ENCODE data around the gene TRPM3. TPM values are rescaled to one million over a fixed set of nuclear protein-coding genes. Genes with fewer than 3 reads are reported as not detected.

TRPM3 gene
- total and polyA plus RNA-seq, 2 of the 8 experiments (the other 6 are each of a cell fraction or from before 2014, with no cell fraction given): 2.4 to 10.9 TPM

DNA sequence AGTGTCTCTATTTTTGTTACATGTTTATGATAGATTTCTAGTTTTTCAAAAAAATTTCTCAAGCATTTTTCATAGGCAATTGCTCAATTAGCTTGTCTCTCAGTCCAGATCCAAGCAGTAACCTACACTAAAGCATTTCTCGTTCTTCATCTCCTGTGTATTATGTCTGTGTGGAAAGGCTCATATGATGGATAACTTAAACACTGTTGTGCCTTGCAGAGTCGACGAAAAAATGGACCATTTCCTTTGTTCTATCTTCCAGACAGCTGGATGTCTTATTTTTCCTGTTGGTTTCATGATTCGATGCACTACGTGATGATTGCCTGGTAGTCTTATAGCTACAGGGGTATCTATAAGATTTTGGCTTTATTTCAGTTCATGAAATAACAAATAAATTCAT, 347.8 kb downstream of the TRPM3 start:
- H2AFZ ChIP-seq (ENCODE audit: low read length): no peak overlapping the region
- no peak overlapping the region for H4K8ac ChIP-seq (ENCODE audit: extremely low read depth, insufficient read depth, low read length)
- no peak overlapping the region for H2BK15ac ChIP-seq (ENCODE audit: low read length)
- no peak overlapping the region for H3K27ac ChIP-seq (ENCODE audit: low read depth, low read length)
- H4K5ac ChIP-seq (ENCODE audit: insufficient read length, low read depth, low read length): no peak overlapping the region
- no peak overlapping the region for H2BK120ac ChIP-seq (replicated peaks; ENCODE audit: low read depth, low read length)
- no peak overlapping the region for H3K14ac ChIP-seq (ENCODE audit: insufficient read length)
- no peaks in the 10 kb centered on the region for H3K27me3 ChIP-seq (replicated peaks in 1 of 4; ENCODE audit: control insufficient read depth in 3 of 4, extremely low read depth in 1 of 4, insufficient read depth in 3 of 4, low read length in 3 of 4)
- H3K4me2 ChIP-seq (ENCODE audit: insufficient read depth in 1 of 2, low read depth in 2 of 2, low read length in 2 of 2): no peak overlapping the region
- no peak overlapping the region for H3K18ac ChIP-seq (ENCODE audit: extremely low read depth, low read length)
- ChIA-PET CTCF (ENCODE audit: partially characterized antibody) (no interaction called here), POLR2A (ENCODE audit: partially characterized antibody) (no interaction called here)
- no peak overlapping the region for H2BK12ac ChIP-seq (ENCODE audit: low read depth, low read length)
- H3K23ac ChIP-seq (ENCODE audit: insufficient read length): no peak overlapping the region
- no peak overlapping the region for H3K4ac ChIP-seq (replicated peaks; ENCODE audit: insufficient read length, low read depth, low read length)
- DNase-seq (ENCODE audit: low read depth in 1 of 2, low spot score in 2 of 2) (no peak), FAIRE-seq (no peak)
- no peak overlapping the region for H2BK5ac ChIP-seq (ENCODE audit: low read depth, low read length)
- H2AK5ac ChIP-seq (ENCODE audit: low read depth, low read length): no peak overlapping the region
- no peak overlapping the region for H3K4me3 ChIP-seq (ENCODE audit: extremely low read depth in 1 of 4, insufficient read depth in 2 of 4, low read depth in 3 of 4, low read length in 4 of 4)
- no peaks in the 10 kb centered on the region for H3K36me3 ChIP-seq (ENCODE audit: control insufficient read depth in 2 of 4, insufficient read depth in 4 of 4, low read length in 3 of 4)
- no peaks in the 10 kb centered on the region for H3K79me2 ChIP-seq (ENCODE audit: control insufficient read depth in 1 of 2, insufficient read depth in 2 of 2, low read length in 2 of 2)
- H3K9ac ChIP-seq (replicated peaks in 1 of 4; ENCODE audit: extremely low read depth in 1 of 4, low read depth in 3 of 4, low read length in 3 of 4): no peak overlapping the region
- H3K79me1 ChIP-seq (ENCODE audit: low read depth, low read length): no peaks in the 10 kb centered on the region
- no peaks in the 10 kb centered on the region for H3K4me1 ChIP-seq (replicated peaks in 1 of 4; ENCODE audit: control insufficient read depth in 3 of 4, insufficient read depth in 4 of 4, low read length in 3 of 4)
- H3K9me3 ChIP-seq (ENCODE audit: insufficient read depth in 2 of 2, low read depth in 1 of 2, low read length in 1 of 2): no peaks in the 10 kb centered on the region
- no peaks in the 10 kb centered on the region for H3K23me2 ChIP-seq (ENCODE audit: low read depth, low read length)
- H2BK20ac ChIP-seq (ENCODE audit: low read length): no peak overlapping the region
- 90% methylated on average over 5 of the region's 5 CpGs; no CpG with 5 or more reads in 1 of the 2 experiments for WGBS, 2 experiments (ENCODE audit: extremely low coverage in 1 of 2, insufficient coverage in 1 of 2, insufficient read length in 1 of 2, insufficient replicate concordance in 2 of 2, low coverage in 1 of 2, low lambda C conversion rate in 2 of 2, missing lambda C conversion rate in 1 of 2)
- peaks cover 0 to 1% of the 10 kb centered on the region in 2 experiments for H4K20me1 ChIP-seq (replicated peaks in 1 of 2; ENCODE audit: control insufficient read depth in 1 of 2, insufficient read depth in 2 of 2, low read length in 2 of 2)
- no peak overlapping the region for H3K56ac ChIP-seq (replicated peaks; ENCODE audit: insufficient read length, low read depth, low read length)
- H4K91ac ChIP-seq (replicated peaks; ENCODE audit: insufficient read length, low read length): no peak overlapping the region
- no peak for TF ChIP-seq CEBPB (IDR thresholded peaks at IDR 0.05; ENCODE audit: low read depth, low read length)
- no peak for TF ChIP-seq CBX8 (IDR thresholded peaks at IDR 0.05; ENCODE audit: borderline replicate concordance, low read depth, low read length)

All from H1 (cell line).